H1 (cell line): ENCODE measurements around the gene TSC22D4.

Experiments used
- CHD2 ChIP-seq: IDR thresholded peaks from 2 replicates; pipeline ENCODE4 v1.6.1; 2012; ENCODE audit warnings: low read length, improper control_type of control experiment
- CHD7 ChIP-seq: fragments of 300-600 bp; sonication (generic); IDR thresholded peaks from 2 replicates; pipeline ENCODE4 v1.7.1; 2012; ENCODE audit warnings: low read length, moderate library complexity, mild to moderate bottlenecking, inconsistent platforms; ENCODE audit not compliant: insufficient replicate concordance
- CTCF ChIP-seq, 3 experiments: IDR thresholded peaks; 1 replicate in 2 of 3; 2 replicates in 1 of 3; pipeline versions ENCODE4 v1.5.1 to v1.6.1; 2011; ENCODE audit warnings: low read length in 3 of 3, mild to moderate bottlenecking in 3 of 3, inconsistent platforms in 2 of 3, low read depth in 1 of 3, moderate library complexity in 1 of 3; ENCODE audit not compliant: insufficient read depth in 1 of 3; ENCODE audit errors: control extremely low read depth in 1 of 3
- E2F6 ChIP-seq: IDR thresholded peaks from 2 replicates; pipeline ENCODE4 v1.6.1; 2012; ENCODE audit warnings: inconsistent platforms
- EGR1 ChIP-seq: IDR thresholded peaks from 2 replicates; pipeline ENCODE4 v1.6.1; 2011; ENCODE audit warnings: low read depth, low read length, borderline replicate concordance
- EP300 ChIP-seq, 2 experiments: IDR thresholded peaks; 1 replicate in 1 of 2; 2 replicates in 1 of 2; pipeline ENCODE4 v1.6.1; 2011 to 2012; ENCODE audit warnings: low read depth in 2 of 2, low read length in 2 of 2, mild to moderate bottlenecking in 2 of 2, borderline replicate concordance in 1 of 2, inconsistent platforms in 1 of 2, moderate library complexity in 1 of 2
- GABPA ChIP-seq: IDR thresholded peaks from 2 replicates; pipeline ENCODE4 v1.6.1; 2011; ENCODE audit warnings: mild to moderate bottlenecking, low read length, moderate library complexity, borderline replicate concordance; ENCODE audit not compliant: insufficient read depth
- KDM4A ChIP-seq: IDR thresholded peaks from one replicate; pipeline ENCODE4 v1.7.1; 2012; ENCODE audit warnings: low read depth, mild to moderate bottlenecking, moderate library complexity, low read length, inconsistent platforms; ENCODE audit not compliant: severe bottlenecking
- POLR2A ChIP-seq, 2 experiments: IDR thresholded peaks; 1 replicate in 1 of 2; 2 replicates in 1 of 2; pipeline ENCODE4 v1.6.1; 2011; ENCODE audit warnings: low read depth in 2 of 2, low read length in 2 of 2, mild to moderate bottlenecking in 2 of 2; ENCODE audit errors: control extremely low read depth in 1 of 2
- POLR2AphosphoS5 ChIP-seq: IDR thresholded peaks from 2 replicates; pipeline ENCODE4 v1.6.1; 2011; ENCODE audit warnings: low read depth, low read length
- SIN3A ChIP-seq, 2 experiments: IDR thresholded peaks in 1 of 2; conservative IDR thresholded peaks in 1 of 2; 2 replicates each; pipeline ENCODE4 v1.6.1; 2011 to 2012; ENCODE audit warnings: low read length in 2 of 2, improper control_type of control experiment in 1 of 2, low read depth in 1 of 2, mild to moderate bottlenecking in 1 of 2
- SUZ12 ChIP-seq: fragments of 200-600 bp; sonication (generic); IDR thresholded peaks from 2 replicates; pipeline ENCODE4 v1.6.1; 2012; ENCODE audit warnings: mild to moderate bottlenecking, inconsistent platforms, low read length, moderate library complexity, mixed read lengths
- USF2 ChIP-seq: IDR thresholded peaks from 2 replicates; pipeline ENCODE4 v1.6.1; 2011; ENCODE audit warnings: low read length, improper control_type of control experiment
- ZNF274 ChIP-seq: IDR thresholded peaks from 2 replicates; pipeline ENCODE4 v1.7.0; 2012; ENCODE audit warnings: low read length, borderline replicate concordance; ENCODE audit errors: extremely low read depth

- TF ChIP-seq CHD2, result no peak
- no peak for TF ChIP-seq POLR2AphosphoS5
- TF ChIP-seq POLR2A (IDR thresholded peaks at IDR 0.05; ENCODE audit: control extremely low read depth in 1 of 2, low read depth in 2 of 2, low read length in 2 of 2), result no peak
- TF ChIP-seq CTCF (IDR thresholded peaks at IDR 0.05; ENCODE audit: control extremely low read depth in 1 of 3, insufficient read depth in 1 of 3, low read depth in 1 of 3, low read length in 3 of 3), result no peak
- no peak for TF ChIP-seq CHD7
- TF ChIP-seq ZNF274, result no peak
- TF ChIP-seq GABPA, result no peak
- no peak for TF ChIP-seq EGR1
- no peak for TF ChIP-seq EP300 (IDR thresholded peaks at IDR 0.05; ENCODE audit: borderline replicate concordance in 1 of 2, low read depth in 2 of 2, low read length in 2 of 2)
- TF ChIP-seq KDM4A, result no peak
- no peak for TF ChIP-seq E2F6
- no peak for TF ChIP-seq SIN3A (conservative IDR thresholded peaks at IDR 0.05 in 1 of 2, IDR thresholded peaks at IDR 0.05 in 1 of 2; ENCODE audit: low read depth in 1 of 2, low read length in 2 of 2)
- no peak for TF ChIP-seq SUZ12
- no peak for TF ChIP-seq USF2
Measured at GRCh38 chr7:100477871-100478267, 1.1 kb downstream of the TSC22D4 start.
